HepG2 (cell line): ENCODE results near the gene ADARB2. TPM values are rescaled to one million over a fixed set of nuclear protein-coding genes. Genes with fewer than 3 reads are reported as not detected.

ENCODE experiments used
- ATAC-seq: fragments of 200-7000 bp; cut with Tn5 transposase; 3 replicates; pipeline ENCODE4 v1.9.1; 2020; ENCODE audit warnings: mild to moderate bottlenecking, moderate library complexity
- BruUV-seq: library from RNA; stranded (reverse); fragments of 400-500 nt; replicated peaks from 2 replicates; lab custom pipeline; 2021; lab: Mats Ljungman, UMichigan
- CTCF ChIA-PET: fragments of 300-600 bp; formaldehyde crosslinking; extraction: SDS; loops from one replicate; lab custom pipeline; 2021; ENCODE audit warnings: low total read pairs, inconsistent platforms, low intra/inter-chr PET ratio; lab: Yijun Ruan, JAX
- POLR2A ChIA-PET: fragments of 350-600 bp; sonication (Branson Sonifier 250); formaldehyde crosslinking; loops from one replicate; lab custom pipeline; 2020; ENCODE audit warnings: antibody characterized with exemption, inconsistent platforms; lab: Yijun Ruan, JAX
- DNase-seq: peaks from one replicate; pipeline ENCODE4 v3.0.0-alpha.2; 2015; ENCODE audit warnings: low spot score
- FAIRE-seq: peaks from 3 replicates; lab custom pipeline; 2011; peaks lifted over from hg19 to GRCh38; lab: Jason Lieb, UNC
- H2AFZ ChIP-seq: one replicate; pipeline ENCODE4 v1.6.1; 2011; ENCODE audit warnings: low read length, inconsistent platforms
- H3K27ac ChIP-seq: fragments of 300-600 bp; 3 replicates; pipeline ENCODE4 v1.8.0; 2011; ENCODE audit warnings: mixed run types, mild to moderate bottlenecking, mixed read lengths, low read length, inconsistent platforms; ENCODE audit not compliant: insufficient read depth; ENCODE audit errors: extremely low read length
- H3K27me3 ChIP-seq, 2 experiments: fragments of 200-600 bp in 1 of 2; 2 replicates in 1 of 2; 3 replicates in 1 of 2; pipeline versions ENCODE4 v1.6.0 to v1.8.0; 2011; ENCODE audit warnings: low read length in 2 of 2, mild to moderate bottlenecking in 2 of 2, moderate library complexity in 2 of 2, inconsistent platforms in 1 of 2; ENCODE audit not compliant: insufficient read depth in 2 of 2, control insufficient read depth in 1 of 2
- H3K36me3 ChIP-seq, 2 experiments: fragments of 200-600 bp in 1 of 2; replicated peaks in 1 of 2; 2 replicates in 1 of 2; 3 replicates in 1 of 2; pipeline versions ENCODE4 v1.5.1 to v1.8.0; 2011; ENCODE audit warnings: low read length in 2 of 2, inconsistent platforms in 1 of 2; ENCODE audit not compliant: insufficient read depth in 2 of 2, control insufficient read depth in 1 of 2
- H3K4me1 ChIP-seq: 2 replicates; pipeline ENCODE4 v1.5.1; 2012; ENCODE audit warnings: low read length, inconsistent platforms; ENCODE audit not compliant: insufficient read depth
- H3K4me2 ChIP-seq: 2 replicates; pipeline ENCODE4 v1.6.0; 2011; ENCODE audit warnings: low read depth, low read length, inconsistent platforms
- H3K4me3 ChIP-seq, 3 experiments: fragments of 200-600 bp in 1 of 3; sonication (generic), shearing (Covaris generic) in 1 of 3; replicated peaks in 1 of 3; 2 replicates each; pipeline ENCODE4 v1.5.1; 2011 to 2016; ENCODE audit warnings: low read length in 3 of 3, inconsistent platforms in 2 of 3, low read depth in 2 of 3, mild to moderate bottlenecking in 2 of 3, control low read depth in 1 of 3, mixed read lengths in 1 of 3; ENCODE audit not compliant: insufficient read depth in 1 of 3
- H3K79me2 ChIP-seq: one replicate; pipeline ENCODE4 v1.6.1; 2011; ENCODE audit warnings: low read length, inconsistent platforms; ENCODE audit not compliant: insufficient read depth
- H3K9ac ChIP-seq: 2 replicates; pipeline ENCODE4 v1.6.0; 2011; ENCODE audit warnings: mild to moderate bottlenecking, low read depth, low read length, inconsistent platforms; ENCODE audit not compliant: insufficient read depth
- H3K9me3 ChIP-seq: 2 replicates; pipeline ENCODE4 v1.5.1; 2012; ENCODE audit warnings: mild to moderate bottlenecking, low read length
- H4K20me1 ChIP-seq: 2 replicates; pipeline ENCODE4 v1.6.0; 2011; ENCODE audit warnings: inconsistent platforms, mild to moderate bottlenecking, low read length, moderate library complexity; ENCODE audit not compliant: insufficient read depth
- ATAD3A ChIP-seq: sonication (generic); formaldehyde crosslinking; IDR thresholded peaks from 2 replicates; pipeline ENCODE4 v1.4.0; 2020; ENCODE audit warnings: missing genetic modification reagents
- HMGA1 ChIP-seq: sonication (generic); formaldehyde crosslinking; conservative IDR thresholded peaks from 2 replicates; pipeline ENCODE4 v1.4.0; 2020; ENCODE audit warnings: missing genetic modification reagents
- IRF9 ChIP-seq: sonication (generic); formaldehyde crosslinking; IDR thresholded peaks from 2 replicates; pipeline ENCODE4 v1.8.0; 2022; ENCODE audit warnings: missing genetic modification reagents, mild to moderate bottlenecking, borderline replicate concordance
- KLF13 ChIP-seq: sonication (generic); formaldehyde crosslinking; IDR thresholded peaks from 2 replicates; pipeline ENCODE4 v1.4.0; 2020; ENCODE audit warnings: mild to moderate bottlenecking, missing genetic modification reagents
- KLF15 ChIP-seq: sonication (generic); formaldehyde crosslinking; IDR thresholded peaks from 2 replicates; pipeline ENCODE4 v1.8.1; 2023; ENCODE audit warnings: borderline replicate concordance, mild to moderate bottlenecking, inconsistent platforms, missing genetic modification reagents, mixed read lengths
- MXD4 ChIP-seq: IDR thresholded peaks from 2 replicates; pipeline ENCODE4 v1.6.1; 2016; ENCODE audit warnings: mild to moderate bottlenecking, missing biosample characterization, missing genetic modification reagents
- MXI1 ChIP-seq: IDR thresholded peaks from 3 replicates; pipeline ENCODE4 v1.6.1; 2012; ENCODE audit warnings: low read depth, low read length, inconsistent platforms, borderline replicate concordance
- NRL ChIP-seq: sonication (generic); formaldehyde crosslinking; IDR thresholded peaks from 2 replicates; pipeline ENCODE4 v1.5.0; 2020; ENCODE audit warnings: missing genetic modification reagents, mild to moderate bottlenecking, moderate library complexity, borderline replicate concordance
- PAF1 ChIP-seq: IDR thresholded peaks from 2 replicates; pipeline ENCODE4 v1.6.1; 2016; ENCODE audit warnings: missing genetic modification reagents, missing compliant biosample characterization
- RBM22 ChIP-seq: fragments of 200-400 bp; formaldehyde crosslinking; optimal IDR thresholded peaks from 2 replicates; pipeline ENCODE3; 2017; ENCODE audit warnings: mild to moderate bottlenecking, low read length, moderate library complexity
- SMYD3 ChIP-seq: sonication (generic); formaldehyde crosslinking; IDR thresholded peaks from 2 replicates; pipeline ENCODE4 v1.8.1; 2023; ENCODE audit warnings: mild to moderate bottlenecking, missing genetic modification reagents
- ZNF335 ChIP-seq: sonication (generic); formaldehyde crosslinking; IDR thresholded peaks from 2 replicates; pipeline ENCODE4 v1.4.0; 2020; ENCODE audit warnings: missing genetic modification reagents
- ZNF558 ChIP-seq: sonication (generic); formaldehyde crosslinking; IDR thresholded peaks from 2 replicates; pipeline ENCODE4 v1.9.0; 2022; ENCODE audit warnings: mild to moderate bottlenecking, missing genetic modification reagents, borderline replicate concordance
- ZNF629 ChIP-seq: sonication (generic); formaldehyde crosslinking; conservative IDR thresholded peaks from 2 replicates; pipeline ENCODE4 v1.5.0; 2020; ENCODE audit warnings: missing genetic modification reagents
- ZNF788 ChIP-seq: sonication (generic); formaldehyde crosslinking; IDR thresholded peaks from 2 replicates; pipeline ENCODE4 v1.5.0; 2020; ENCODE audit warnings: mild to moderate bottlenecking, missing genetic modification reagents, borderline replicate concordance
- WGBS: methylation state at CpG from one replicate; pipeline ENCODE4 v1.1.6; 2017; ENCODE audit warnings: low lambda C conversion rate; 5-methylcytosine and 5-hydroxymethylcytosine counted together
- in situ Hi-C: cut with HindIII; loops from 2 replicates; pipeline ENCODE4 v1.10.0; 2017; ENCODE audit warnings: low pct_unique_long_range_greater_than_20kb; ENCODE audit not compliant: extremely low pct_ligation_motif_present
- intact Hi-C: fragments of 100-400 bp; cut with micrococcal nuclease; formaldehyde crosslinking; loops from one replicate; pipeline ENCODE4 v1.10.0; 2022; ENCODE audit not compliant: unreplicated experiment
- polyA plus RNA-seq, 8 experiments: library from polyadenylated mRNA; depleted of rRNA in 3 of 8; stranded (reverse) in 7 of 8; unstranded in 1 of 8; fragments of >200 nt; fragmentation: Illumina TruSeq in 4 of 8; extraction: Trizol in 4 of 8; gene quantifications; 2 replicates each; pipeline versions ENCODE4 v1.2.1 to v1.2.3, GENCODE V29; 2011 to 2016; ENCODE audit warnings: low read depth in 4 of 8, missing spikeins in 1 of 8, mixed read lengths in 1 of 8; ENCODE audit not compliant: insufficient read depth in 1 of 8
- total RNA-seq, 5 experiments: library from RNA; depleted of rRNA; stranded (reverse); fragments of >200 nt; fragmentation: Illumina TruSeq; extraction: Trizol; gene quantifications; 2 replicates each; pipeline ENCODE4 v1.2.3, GENCODE V29; 2016; ENCODE audit warnings: low read depth in 1 of 5

The ADARB2 gene
- total and polyA plus RNA-seq, 2 of the 13 experiments (the other 11 are each of a cell fraction or from before 2014, with no cell fraction given) = not detected

GRCh38 chr10:1411956-1412355 is 325.4 kb downstream of the ADARB2 start (continued):
- TF ChIP-seq ATAD3A (CRISPR knock-in tag) = no peak
- TF ChIP-seq NRL (CRISPR knock-in tag) = no peak
- no peak for TF ChIP-seq KLF13 (CRISPR knock-in tag)

GRCh38 chr10:1411451-1411850 is 325.9 kb downstream of the ADARB2 start:
- 28% methylated on average over 7 of the region's 17 CpGs for WGBS
- TF ChIP-seq SMYD3 (CRISPR knock-in tag) (no peak), IRF9 (CRISPR knock-in tag) (no peak), RBM22 (no peak), PAF1 (no peak), HMGA1 (CRISPR knock-in tag) (no peak), ZNF788 (no peak), MXI1 (no peak), ZNF335 (CRISPR knock-in tag) (no peak), MXD4 (CRISPR knock-in tag) (no peak), ZNF629 (CRISPR knock-in tag) (no peak), KLF15 (CRISPR knock-in tag) (no peak), ZNF558 (CRISPR knock-in tag) (no peak)
- Histone ChIP-seq H3K27ac (no peak overlapping the region), H2AFZ (no peak overlapping the region), H3K4me3 (no peak overlapping the region), H3K9me3 (no peaks in the 10 kb centered on the region), H3K4me2 (no peak overlapping the region), H3K36me3 (no peaks in the 10 kb centered on the region), H3K79me2 (no peaks in the 10 kb centered on the region), H4K20me1 (0 out of 2 replicates have a peak, but pooled peaks cover 4% of the 10 kb centered on the region), H3K9ac (no peak overlapping the region), H3K27me3 (peaks cover 8 to 65% of the 10 kb centered on the region in 2 experiments; a peak in 4 of 5 replicates), H3K4me1 (no peaks in the 10 kb centered on the region)
- DNase-seq (no peak), ATAC-seq (no peak), FAIRE-seq (no peak)
- CTCF ChIA-PET = no interaction called here
- POLR2A ChIA-PET = no interaction called here
- no TSS peak for BruUV-seq
- in situ Hi-C loops = no loop called here
- intact Hi-C loops = no loop called here
